Measurements from ENCODE around the gene LRRFIP1. TPM values are rescaled to one million over a fixed set of nuclear protein-coding genes. Genes with fewer than 3 reads are reported as not detected.
A peak's percentile ranks its signal among the peaks of the same experiment; 100 is the strongest.

The LRRFIP1 gene
- total RNA-seq, 2 donors from 2014 or later, result 66.1 to 73.1 TPM

- WGBS, result 81% methylated on average over 9 of the region's 9 CpGs
- Histone ChIP-seq H3K36me3 (no peaks in the 10 kb centered on the region), H3K4me3 (no peak overlapping the region), H3K9me3 (no peaks in the 10 kb centered on the region), H3K27me3 (replicated peaks; ENCODE audit: insufficient read depth) (no peaks in the 10 kb centered on the region), H3K27ac (peak overlapping the region in 1 of 2 donors; percentile 86), H3K4me1 (replicated peaks) (peaks cover 40% of the 10 kb centered on the region)
- DNase-seq (ENCODE audit: low spot score), result no peak
- no peak for TF ChIP-seq POLR2A (IDR thresholded peaks at IDR 0.05)
- no peak for TF ChIP-seq POLR2AphosphoS5 (IDR thresholded peaks at IDR 0.05)
- TF ChIP-seq CTCF (IDR thresholded peaks at IDR 0.05), result no peak
- intact Hi-C loops (cut with DNase I), result loop anchor here (5.0 kb wide), 1 partner anchor 45 kb away; no protein-coding TSS in a partner anchor
Observed at GRCh38 chr2:237737196-237737865, 109.9 kb downstream of the LRRFIP1 start.

GRCh38 chr2:237738255-237738654 lies 110.9 kb downstream of the LRRFIP1 start:
- Histone ChIP-seq H3K9me3 (no peaks in the 10 kb centered on the region), H3K4me3 (no peak overlapping the region), H3K27me3 (replicated peaks; ENCODE audit: insufficient read depth) (no peaks in the 10 kb centered on the region), H3K27ac (peak overlapping the region in 1 of 2 donors; percentile 38), H3K36me3 (no peaks in the 10 kb centered on the region), H3K4me1 (replicated peaks) (peaks cover 32% of the 10 kb centered on the region)
- no peak for DNase-seq (ENCODE audit: low spot score)
- no peak for TF ChIP-seq POLR2AphosphoS5 (IDR thresholded peaks at IDR 0.05)
- no peak for TF ChIP-seq POLR2A (IDR thresholded peaks at IDR 0.05)
- TF ChIP-seq CTCF (IDR thresholded peaks at IDR 0.05), result no peak
- intact Hi-C loops (cut with DNase I), result loop anchor here (5.0 kb wide), 1 partner anchor 46 kb away; no protein-coding TSS in a partner anchor
- 79% methylated on average over 10 of the region's 10 CpGs for WGBS

- Histone ChIP-seq H3K27me3 (replicated peaks; ENCODE audit: insufficient read depth) (no peaks in the 10 kb centered on the region), H3K4me1 (replicated peaks) (peaks cover 32% of the 10 kb centered on the region), H3K27ac (peak overlapping the region; percentile 13 to 38), H3K4me3 (no peak overlapping the region), H3K36me3 (no peaks in the 10 kb centered on the region), H3K9me3 (no peaks in the 10 kb centered on the region)
- TF ChIP-seq POLR2AphosphoS5 (IDR thresholded peaks at IDR 0.05) (peak; percentile 33), CTCF (IDR thresholded peaks at IDR 0.05) (no peak), POLR2A (IDR thresholded peaks at IDR 0.05) (no peak)
- intact Hi-C loops (cut with DNase I), result loop anchor here (5.0 kb wide), 1 partner anchor 47 kb away; no protein-coding TSS in a partner anchor
- DNase-seq (ENCODE audit: low spot score), result no peak
- WGBS, result 70% methylated on average over 15 of the region's 15 CpGs
Observed at GRCh38 chr2:237739101-237739500, 111.7 kb downstream of the LRRFIP1 start.

- intact Hi-C loops (cut with DNase I), result loop anchor here (5.0 kb wide), 1 partner anchor 140 kb away; no protein-coding TSS in a partner anchor
- no peaks in the 10 kb centered on the region for H3K9me3 ChIP-seq
- TF ChIP-seq POLR2A (IDR thresholded peaks at IDR 0.05) (no peak), POLR2AphosphoS5 (IDR thresholded peaks at IDR 0.05) (no peak), CTCF (IDR thresholded peaks at IDR 0.05) (no peak)
- no peak overlapping the region for H3K4me3 ChIP-seq
- H3K27me3 ChIP-seq (replicated peaks; ENCODE audit: insufficient read depth), result no peaks in the 10 kb centered on the region
- no peak overlapping the region for H3K27ac ChIP-seq
- no peak for DNase-seq (ENCODE audit: low spot score)
- H3K4me1 ChIP-seq (replicated peaks), result peaks cover 6% of the 10 kb centered on the region
- WGBS, result 93% methylated on average over 12 of the region's 12 CpGs
- no peaks in the 10 kb centered on the region for H3K36me3 ChIP-seq
Observed at GRCh38 chr2:237742191-237742590, 114.8 kb downstream of the LRRFIP1 start.

GRCh38 chr2:237742614-237743013 lies 115.2 kb downstream of the LRRFIP1 start:
- intact Hi-C loops (cut with DNase I), result loop anchor here (5.0 kb wide), 1 partner anchor 140 kb away; no protein-coding TSS in a partner anchor
- Histone ChIP-seq H3K4me3 (no peak overlapping the region), H3K36me3 (no peaks in the 10 kb centered on the region), H3K9me3 (no peaks in the 10 kb centered on the region), H3K4me1 (replicated peaks) (peaks cover 6% of the 10 kb centered on the region), H3K27me3 (replicated peaks; ENCODE audit: insufficient read depth) (no peaks in the 10 kb centered on the region), H3K27ac (no peak overlapping the region)
- DNase-seq (ENCODE audit: low spot score), result no peak
- 93% methylated on average over 3 of the region's 3 CpGs for WGBS
- TF ChIP-seq POLR2A (IDR thresholded peaks at IDR 0.05) (no peak), POLR2AphosphoS5 (IDR thresholded peaks at IDR 0.05) (no peak), CTCF (IDR thresholded peaks at IDR 0.05) (no peak)

Measured in prostate gland (tissue), 2 donors.